Cardiac fibroblast (primary cell): Measurements from ENCODE around the gene DDI2.

Experiments
- DNase-seq, 2 donors: peaks; one replicate each; pipeline versions ENCODE4 v3.0.0 to v3.0.0-alpha.2; 2010; ENCODE audit warnings: low read depth in 2 of 2
- H3K4me3 ChIP-seq, 2 donors: replicated peaks in 1 of 2; 1 replicate in 1 of 2; 2 replicates in 1 of 2; pipeline ENCODE4 v1.5.1; 2011; ENCODE audit warnings: low read depth in 2 of 2, low read length in 2 of 2, mild to moderate bottlenecking in 2 of 2, moderate library complexity in 1 of 2
- CTCF ChIP-seq: IDR thresholded peaks from one replicate; pipeline ENCODE4 v1.5.1; 2011; ENCODE audit warnings: low read depth, mild to moderate bottlenecking, low read length, inconsistent platforms

DDI2 gene

DNA sequence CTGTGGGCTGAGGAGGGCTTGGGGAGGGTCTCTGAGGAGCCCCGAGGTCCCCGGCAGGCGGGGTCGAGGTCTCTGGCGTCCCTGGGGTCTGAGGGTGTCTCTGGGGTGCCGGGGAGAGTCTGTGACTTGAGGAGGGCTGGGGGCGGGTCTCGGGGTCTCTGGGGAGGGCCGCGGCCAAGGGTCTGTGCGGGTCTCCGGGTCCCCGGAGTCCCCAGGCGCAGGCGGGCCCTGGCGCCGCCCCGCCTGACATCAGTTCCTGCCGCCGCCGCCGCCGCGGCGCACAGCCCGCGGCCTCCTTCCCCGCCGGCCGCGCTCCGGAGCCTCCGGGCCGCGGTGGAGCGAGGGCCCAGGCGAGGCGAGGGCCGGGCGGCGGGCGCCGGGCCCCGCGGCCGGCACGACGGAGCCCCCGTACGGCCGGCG lies 66.8 kb downstream of the DDI2 start, which contains the start of gene PLEKHM2:
Gene PLEKHM2, plus strand, starts transcription at position 279 of the 420 bp plus-strand sequence. CDS start 239 bp downstream, outside the sequence.
- DNase-seq = peak in 1 of 2 donors; percentile 56
- H3K4me3 ChIP-seq = peak within 1 kb of the TSS; percentile 79 to 85

GRCh38 chr1:15684468-15685291 lies 67.4 kb downstream of the DDI2 start:
- peak overlapping the region; percentile 79 to 85 for H3K4me3 ChIP-seq
- no peak for DNase-seq
- TF ChIP-seq CTCF = no peak

More for the DNA sequence above, 66.8 kb downstream of the DDI2 start, which contains the start of gene PLEKHM2:
- TF ChIP-seq CTCF = no peak

- DNase-seq = no peak
- TF ChIP-seq CTCF = no peak
- peak overlapping the region; percentile 79 to 85 for H3K4me3 ChIP-seq
These were observed 68.6 kb downstream of the DDI2 start for GRCh38 chr1:15685820-15686219.

DNA sequence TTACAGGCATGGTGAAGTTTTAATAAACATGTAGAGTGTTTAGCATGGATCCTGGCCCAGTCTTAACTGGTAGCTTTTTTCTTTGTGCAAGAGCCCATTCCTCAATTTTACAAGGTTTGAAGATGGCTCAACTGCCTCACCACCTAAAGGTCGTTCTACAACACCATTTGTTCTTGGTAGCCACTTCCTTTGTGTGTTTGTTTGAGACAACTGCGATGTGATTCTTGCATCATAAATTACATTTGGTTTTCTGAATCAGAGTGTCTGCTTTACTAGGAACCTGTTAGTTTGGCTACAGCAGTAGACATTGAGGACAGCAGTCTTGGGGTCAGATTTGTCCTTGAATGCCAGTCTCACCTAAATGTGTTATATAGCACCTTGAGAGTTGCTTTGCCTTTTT lies 70.2 kb downstream of the DDI2 start:
- TF ChIP-seq CTCF = no peak
- no peak overlapping the region for H3K4me3 ChIP-seq
- DNase-seq = no peak

- TF ChIP-seq CTCF = no peak
- no peak for DNase-seq
- no peak overlapping the region for H3K4me3 ChIP-seq
These were observed 73.1 kb downstream of the DDI2 start for GRCh38 chr1:15690317-15690716.

DNA sequence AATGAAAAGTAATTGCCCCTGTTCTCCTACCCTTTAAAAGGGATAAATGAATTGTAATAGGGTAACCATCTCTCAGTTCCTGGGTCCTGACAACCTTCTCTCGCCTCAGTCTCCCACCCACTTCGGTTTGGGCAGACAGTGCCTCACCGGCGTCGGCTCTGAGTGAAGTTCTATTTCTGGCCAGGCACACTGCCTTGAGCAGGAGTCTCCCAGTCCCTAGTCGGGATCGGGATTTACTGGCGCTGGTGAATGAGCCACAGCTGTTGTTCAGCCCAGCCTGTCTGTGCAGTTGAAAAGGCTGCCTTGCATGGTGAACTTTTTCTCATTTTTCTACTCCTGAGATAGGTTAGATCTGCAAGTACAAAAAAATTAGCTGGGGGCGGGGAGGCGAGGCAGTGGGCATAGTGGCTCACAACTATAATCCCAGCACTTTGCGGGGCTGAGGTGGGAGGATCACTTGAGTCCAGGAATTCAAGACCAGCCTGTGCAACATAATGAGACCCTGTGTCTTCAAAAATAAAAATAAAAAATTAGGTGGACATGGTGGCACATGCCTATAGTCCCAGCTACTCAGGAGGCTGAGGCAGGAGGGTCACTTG lies 74.3 kb downstream of the DDI2 start:
- DNase-seq = peak in 1 of 2 donors; percentile 45
- no peak overlapping the region for H3K4me3 ChIP-seq
- no peak for TF ChIP-seq CTCF
